Activated naive CD8-positive, alpha-beta T cell treated with anti-CD3 and anti-CD28 coated beads, Interleukin-2, amount 50 U/mL, for 24 hours (primary cell): ENCODE data around the gene OTUB1.
"Not testable (repeated sequence)": the region's sequence is repeated elsewhere in the genome, so short reads cannot be mapped to it uniquely, and the experiment has no call there.

Experiments used
- ATAC-seq: fragments of 150-1000 bp; cut with Tn5 transposase; one replicate; pipeline ENCODE4 v1.10.0; 2021
- DNase-seq: peaks from one replicate; pipeline ENCODE4 v3.0.0; 2021
- H3K27ac Mint-ChIP-seq: one replicate; pipeline ENCODE4 v1.8.0; 2021; ENCODE audit warnings: mild to moderate bottlenecking, mixed read lengths
- H3K27me3 Mint-ChIP-seq: one replicate; pipeline ENCODE4 v1.8.0; 2021; ENCODE audit warnings: mixed read lengths
- H3K36me3 Mint-ChIP-seq: one replicate; pipeline ENCODE4 v1.8.0; 2021; ENCODE audit warnings: low read depth, mixed read lengths
- H3K4me1 Mint-ChIP-seq: one replicate; pipeline ENCODE4 v1.8.0; 2021; ENCODE audit warnings: mixed read lengths
- H3K4me3 Mint-ChIP-seq: one replicate; pipeline ENCODE4 v1.8.0; 2021; ENCODE audit warnings: mild to moderate bottlenecking, moderate library complexity, mixed read lengths
- H3K9me3 Mint-ChIP-seq: one replicate; pipeline ENCODE4 v1.8.0; 2021; ENCODE audit warnings: mixed read lengths

OTUB1 gene

DNA sequence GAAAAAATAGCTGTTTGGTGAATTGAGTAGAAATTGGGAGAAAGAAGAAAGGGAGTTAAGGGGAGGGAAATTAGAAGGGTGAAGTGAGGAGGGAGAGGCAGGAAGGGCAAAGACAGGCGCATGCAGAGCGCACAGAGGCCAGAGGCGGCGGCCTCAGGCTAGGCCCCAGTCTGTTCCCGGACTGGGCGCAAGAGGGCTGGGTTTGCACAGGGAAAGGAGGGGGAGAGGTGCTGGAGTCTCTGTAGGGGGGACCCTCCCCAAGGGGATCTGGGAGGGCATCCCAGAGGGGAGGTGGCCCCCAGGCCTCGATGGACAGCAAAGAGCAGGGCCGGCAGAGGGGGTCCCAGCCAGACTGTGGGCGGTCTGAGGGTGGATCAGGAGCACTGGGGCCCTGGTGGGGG, 48.2 kb downstream of the OTUB1 start:
- Mint-ChIP-seq H3K9me3 (no peaks in the 10 kb centered on the region), H3K27ac (no peak overlapping the region), H3K4me3 (no peak overlapping the region), H3K4me1 (peaks cover 7% of the 10 kb centered on the region), H3K27me3 (peaks cover 41% of the 10 kb centered on the region), H3K36me3 (no peaks in the 10 kb centered on the region)
- no peak for DNase-seq
- ATAC-seq, result no peak

GRCh38 chr11:64035081-64035524, 48.9 kb downstream of the OTUB1 start:
- DNase-seq, result no peak
- no peak for ATAC-seq
- Mint-ChIP-seq H3K4me3 (peak overlapping the region; percentile 63), H3K27me3 (peaks cover 40% of the 10 kb centered on the region), H3K36me3 (no peaks in the 10 kb centered on the region), H3K27ac (no peak overlapping the region), H3K9me3 (no peaks in the 10 kb centered on the region), H3K4me1 (peaks cover 7% of the 10 kb centered on the region)

- H3K27ac Mint-ChIP-seq, result no peak within 1 kb of the TSS
- H3K4me1 Mint-ChIP-seq, result peaks cover 7% of the 10 kb centered on the region
- H3K9me3 Mint-ChIP-seq, result no peaks in the 10 kb centered on the region
- DNase-seq (no peak), ATAC-seq (no peak)
- peak within 1 kb of the TSS; percentile 63 for H3K4me3 Mint-ChIP-seq
- H3K27me3 Mint-ChIP-seq, result peaks cover 36% of the 10 kb centered on the region
- no peaks in the 10 kb centered on the region for H3K36me3 Mint-ChIP-seq
These were observed 49.3 kb downstream of the OTUB1 start, which contains the start of gene FLRT1 for GRCh38 chr11:64035576-64035975. Gene FLRT1 (plus strand): TSS chr11:64035931. CDS start chr11:64116268, 80,337 bp downstream.

- peak; percentile 14 for DNase-seq
- H3K27ac Mint-ChIP-seq, result no peak overlapping the region
- H3K4me1 Mint-ChIP-seq, result peaks cover 7% of the 10 kb centered on the region
- peak; percentile 22 for ATAC-seq
- no peaks in the 10 kb centered on the region for H3K9me3 Mint-ChIP-seq
- peaks cover 34% of the 10 kb centered on the region for H3K27me3 Mint-ChIP-seq
- H3K4me3 Mint-ChIP-seq, result no peak overlapping the region
- no peaks in the 10 kb centered on the region for H3K36me3 Mint-ChIP-seq
These were observed 50.1 kb downstream of the OTUB1 start for GRCh38 chr11:64036087-64037026.

GRCh38 chr11:64037027-64037634, 50.9 kb downstream of the OTUB1 start:
- Mint-ChIP-seq H3K36me3 (no peaks in the 10 kb centered on the region), H3K27me3 (peaks cover 34% of the 10 kb centered on the region), H3K4me3 (no peak overlapping the region), H3K27ac (no peak overlapping the region), H3K9me3 (no peaks in the 10 kb centered on the region), H3K4me1 (peaks cover 7% of the 10 kb centered on the region)
- DNase-seq (no peak), ATAC-seq (no peak)

DNA sequence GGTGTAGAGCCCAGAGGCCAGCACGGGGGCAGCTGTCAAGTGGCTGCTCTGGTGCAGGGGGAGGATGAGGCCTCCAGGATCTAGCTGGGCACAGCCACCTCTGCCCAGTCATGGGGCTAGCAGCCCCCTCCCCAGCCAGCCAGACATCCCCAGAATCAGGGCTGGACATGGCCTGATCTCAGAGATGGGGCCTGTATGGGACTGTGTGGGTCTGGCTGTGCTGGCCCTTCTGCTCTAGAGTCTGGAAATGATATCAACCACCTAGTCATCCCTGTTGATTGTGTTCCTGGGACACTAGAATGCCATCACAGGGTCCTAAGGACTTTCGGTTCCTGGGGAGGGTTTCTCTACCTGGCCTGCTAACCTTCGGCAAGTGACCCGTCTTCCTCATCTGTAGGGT, 52.3 kb downstream of the OTUB1 start:
- no peak for DNase-seq
- Mint-ChIP-seq H3K36me3 (no peaks in the 10 kb centered on the region), H3K9me3 (no peaks in the 10 kb centered on the region), H3K4me1 (peaks cover 7% of the 10 kb centered on the region), H3K27me3 (peaks cover 31% of the 10 kb centered on the region), H3K4me3 (no peak overlapping the region), H3K27ac (no peak overlapping the region)
- ATAC-seq, result no peak

GRCh38 chr11:64039012-64039665, 52.9 kb downstream of the OTUB1 start:
- peaks cover 5% of the 10 kb centered on the region for H3K4me1 Mint-ChIP-seq
- H3K27me3 Mint-ChIP-seq, result peaks cover 27% of the 10 kb centered on the region
- no peaks in the 10 kb centered on the region for H3K36me3 Mint-ChIP-seq
- ATAC-seq, result no peak
- H3K9me3 Mint-ChIP-seq, result no peaks in the 10 kb centered on the region
- H3K27ac Mint-ChIP-seq, result no peak overlapping the region
- H3K4me3 Mint-ChIP-seq, result no peak overlapping the region
- DNase-seq, result no peak

GRCh38 chr11:64040684-64041322, 54.6 kb downstream of the OTUB1 start:
- no peak for DNase-seq
- no peaks in the 10 kb centered on the region for H3K9me3 Mint-ChIP-seq
- ATAC-seq, result no peak

DNA sequence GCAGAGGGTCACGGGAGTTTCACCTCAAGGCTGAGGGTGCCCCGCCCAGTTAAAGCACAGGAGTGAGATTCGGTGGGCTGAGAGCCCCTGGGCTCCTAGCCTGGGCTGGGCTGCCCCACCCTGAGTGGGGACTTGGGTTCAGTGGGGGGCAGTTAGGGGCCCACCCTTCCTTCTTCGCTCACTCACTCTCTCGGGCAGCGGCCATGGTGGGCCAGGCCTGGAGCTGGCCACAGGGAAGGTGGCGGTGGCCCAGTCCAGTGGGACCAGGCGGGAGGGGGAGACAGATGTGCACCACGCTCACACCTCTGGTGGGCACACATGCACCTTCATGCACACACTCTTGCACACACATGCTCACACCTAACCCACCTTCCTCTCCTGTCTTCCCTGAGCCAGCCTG, 55.6 kb downstream of the OTUB1 start:
- DNase-seq (no peak), ATAC-seq (no peak)
- no peaks in the 10 kb centered on the region for H3K4me1 Mint-ChIP-seq
- no peak overlapping the region for H3K4me3 Mint-ChIP-seq
- no peaks in the 10 kb centered on the region for H3K36me3 Mint-ChIP-seq
- no peaks in the 10 kb centered on the region for H3K9me3 Mint-ChIP-seq
- no peak overlapping the region for H3K27ac Mint-ChIP-seq
- H3K27me3 Mint-ChIP-seq, result peaks cover 15% of the 10 kb centered on the region

More at GRCh38 chr11:64040684-64041322, 54.6 kb downstream of the OTUB1 start:
- no peaks in the 10 kb centered on the region for H3K36me3 Mint-ChIP-seq
- H3K27ac Mint-ChIP-seq, result no peak overlapping the region
- peaks cover 15% of the 10 kb centered on the region for H3K27me3 Mint-ChIP-seq
- no peak overlapping the region for H3K4me3 Mint-ChIP-seq
- H3K4me1 Mint-ChIP-seq, result no peaks in the 10 kb centered on the region

DNA sequence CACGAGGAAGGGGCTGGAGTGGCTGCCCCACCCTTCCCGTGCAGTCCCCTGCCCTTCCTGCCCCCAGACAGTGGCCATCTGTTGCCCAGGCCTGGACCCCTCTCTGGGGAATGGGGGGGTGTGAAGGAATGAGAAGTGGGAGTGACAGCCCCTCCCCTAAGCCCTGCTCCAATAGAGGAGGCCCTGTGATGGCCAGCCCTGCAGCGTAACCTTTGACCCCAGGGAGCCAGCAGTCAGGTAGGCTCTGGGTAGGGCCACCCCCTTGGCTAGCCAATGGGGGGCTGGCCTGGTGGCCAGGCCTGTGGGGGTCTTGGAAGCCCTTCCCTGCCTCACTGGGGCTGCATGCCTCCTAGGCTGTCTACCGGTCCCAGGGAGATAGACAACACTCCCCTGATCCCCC, 56.1 kb downstream of the OTUB1 start:
- Mint-ChIP-seq H3K27me3 (peaks cover 14% of the 10 kb centered on the region), H3K9me3 (no peaks in the 10 kb centered on the region), H3K4me3 (no peak overlapping the region), H3K4me1 (no peaks in the 10 kb centered on the region), H3K36me3 (no peaks in the 10 kb centered on the region), H3K27ac (no peak overlapping the region)
- ATAC-seq (no peak), DNase-seq (no peak)

- no peak for DNase-seq
- Mint-ChIP-seq H3K4me3 (no peak overlapping the region), H3K4me1 (no peaks in the 10 kb centered on the region), H3K27me3 (peaks cover 6% of the 10 kb centered on the region), H3K9me3 (no peaks in the 10 kb centered on the region), H3K36me3 (no peaks in the 10 kb centered on the region), H3K27ac (no peak overlapping the region)
- ATAC-seq, result no peak
These were observed 57.3 kb downstream of the OTUB1 start for GRCh38 chr11:64043545-64043944.

GRCh38 chr11:64044730-64045393, 58.6 kb downstream of the OTUB1 start:
- ATAC-seq (no peak), DNase-seq (no peak)
- no peak overlapping the region for H3K27ac Mint-ChIP-seq
- no peak overlapping the region for H3K4me3 Mint-ChIP-seq
- peaks cover 3% of the 10 kb centered on the region for H3K27me3 Mint-ChIP-seq
- H3K36me3 Mint-ChIP-seq, result no peaks in the 10 kb centered on the region
- H3K4me1 Mint-ChIP-seq, result no peaks in the 10 kb centered on the region
- no peaks in the 10 kb centered on the region for H3K9me3 Mint-ChIP-seq

GRCh38 chr11:64045700-64046099, 59.5 kb downstream of the OTUB1 start:
- Mint-ChIP-seq H3K27me3 (no peaks in the 10 kb centered on the region), H3K9me3 (no peaks in the 10 kb centered on the region), H3K4me3 (no peak overlapping the region), H3K4me1 (no peaks in the 10 kb centered on the region), H3K27ac (no peak overlapping the region), H3K36me3 (no peaks in the 10 kb centered on the region)
- DNase-seq (no peak), ATAC-seq (no peak)

DNA sequence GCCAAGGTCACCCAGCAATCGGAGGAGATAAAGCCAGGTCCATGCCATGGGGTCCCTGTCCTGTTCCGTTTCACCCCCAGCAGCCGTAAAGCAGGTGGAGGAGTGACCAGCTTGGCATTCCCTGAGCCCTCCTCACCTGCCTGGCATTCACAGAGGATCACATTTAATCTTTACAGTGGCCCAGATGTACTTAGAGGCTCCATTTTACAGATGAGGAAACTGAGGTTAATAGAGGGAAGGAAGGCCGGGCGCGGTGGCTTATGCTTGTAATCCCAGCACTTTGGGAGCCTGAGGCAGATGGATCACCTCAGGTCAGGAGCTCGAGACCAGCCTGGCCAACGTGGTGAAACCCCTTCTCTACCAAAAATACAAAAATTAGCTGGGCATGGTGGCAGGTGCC, 61.1 kb downstream of the OTUB1 start:
- H3K4me3 Mint-ChIP-seq, H3K27me3 Mint-ChIP-seq, H3K4me1 Mint-ChIP-seq, H3K9me3 Mint-ChIP-seq, H3K27ac Mint-ChIP-seq, DNase-seq, H3K36me3 Mint-ChIP-seq, ATAC-seq: not testable (repeated sequence)
